Ovary (tissue), 9 donors: ENCODE measurements around the gene FIG4. TPM values are rescaled to one million over a fixed set of nuclear protein-coding genes. Genes with fewer than 3 reads are reported as not detected.
"Not testable (repeated sequence)": the region's sequence is repeated elsewhere in the genome, so short reads cannot be mapped to it uniquely, and the experiment has no call there.

Source experiments
- DNase-seq, 5 donors: peaks; one replicate each; pipeline ENCODE4 v3.0.0-alpha.2; 2019 to 2020
- H3K27ac ChIP-seq, 2 donors: fragments of 200-600 bp; one replicate each; pipeline versions ENCODE4 v1.5.1 to v1.8.0; 2019 to 2022
- H3K27me3 ChIP-seq: fragments of 200-600 bp; one replicate; pipeline ENCODE4 v1.8.0; 2022
- H3K36me3 ChIP-seq: fragments of 200-600 bp; sonication (generic); one replicate; pipeline ENCODE4 v1.5.1; 2019
- H3K4me1 ChIP-seq: one replicate; pipeline ENCODE4 v1.8.1; 2013; ENCODE audit warnings: mild to moderate bottlenecking, moderate library complexity; ENCODE audit not compliant: insufficient read depth
- H3K4me3 ChIP-seq: fragments of 200-600 bp; sonication (generic); one replicate; pipeline ENCODE4 v1.5.1; 2017
- H3K9me3 ChIP-seq, 2 donors: fragments of 200-600 bp in 1 of 2; sonication (generic) in 1 of 2; one replicate each; pipeline versions ENCODE4 v1.5.1 to v1.8.1; 2013 to 2019; ENCODE audit warnings: mild to moderate bottlenecking in 1 of 2, moderate library complexity in 1 of 2
- EP300 ChIP-seq: sonication (generic); formaldehyde crosslinking; IDR thresholded peaks from one replicate; pipeline ENCODE4 v1.6.1; 2017; ENCODE audit warnings: antibody characterized with exemption
- POLR2A ChIP-seq: fragments of 450-650 bp; IDR thresholded peaks from one replicate; pipeline ENCODE4 v1.6.1; 2017; ENCODE audit warnings: antibody characterized with exemption, mild to moderate bottlenecking, moderate library complexity
- WGBS, 3 donors: extraction: QIAGEN DNeasy Blood & Tissue Kit in 1 of 3; methylation state at CpG; one replicate each; pipeline versions ENCODE4 v1.1.5 to v1.1.7; 2013 to 2017; 5-methylcytosine and 5-hydroxymethylcytosine counted together
- intact Hi-C, 4 donors: fragments of 100-400 bp; cut with DNase I; formaldehyde crosslinking; loops; one replicate each; pipeline versions ENCODE4 v1.11.0 to v1.15.1; 2022 to 2023
- polyA plus RNA-seq, 2 donors: library from polyadenylated mRNA; stranded (reverse); fragments of 200-250 nt in 1 of 2; fragments of 350-450 nt in 1 of 2; fragmentation: Illumina TruSeq in 1 of 2; extraction: RNeasy Lipid Tissue Mini Kit (QIAGEN cat#74804) in 1 of 2; gene quantifications; one replicate each; pipeline ENCODE4 v1.2.3, GENCODE V29; 2013 to 2014
- total RNA-seq, 7 donors: library from RNA; depleted of rRNA in 2 of 7; stranded (reverse); fragments of >200 nt in 2 of 7; fragmentation: NEBNext Ultra II Directional in 3 of 7; extraction: Animal tissue kit (Norgen Biotek cat#: 25700) in 3 of 7; gene quantifications; one replicate each; pipeline versions ENCODE4 v1.1.0 to v1.2.4, GENCODE V29; 2016 to 2023
- TF ChIP-seq, protein P1 (sequence below), 3 donors: fragments of 450-650 bp in 2 of 3; fragments of 200-600 bp in 1 of 3; IDR thresholded peaks; one replicate each; pipeline versions ENCODE4 v1.5.1 to v1.8.0; 2016 to 2022; ENCODE audit warnings: antibody characterized with exemption in 3 of 3, mild to moderate bottlenecking in 1 of 3
- donor health status: DM: no; HTN: no; CAD: no; lungs with moderate emphysema.
- donor health status: DM: no; HTN: no; CAD: no.
- donor health status: Bipolar disorder and iron deficiency.
- donor health status: DM: yes; HTN: yes; CAD: no.
- donor health status: DM: no; HTN: no; CAD: no.
- donor health status: DM: yes; HTN: yes; CAD: no.

Gene FIG4
- total and polyA plus RNA-seq, 9 donors, result 7.4 to 17.5 (median 13.3) TPM

DNA sequence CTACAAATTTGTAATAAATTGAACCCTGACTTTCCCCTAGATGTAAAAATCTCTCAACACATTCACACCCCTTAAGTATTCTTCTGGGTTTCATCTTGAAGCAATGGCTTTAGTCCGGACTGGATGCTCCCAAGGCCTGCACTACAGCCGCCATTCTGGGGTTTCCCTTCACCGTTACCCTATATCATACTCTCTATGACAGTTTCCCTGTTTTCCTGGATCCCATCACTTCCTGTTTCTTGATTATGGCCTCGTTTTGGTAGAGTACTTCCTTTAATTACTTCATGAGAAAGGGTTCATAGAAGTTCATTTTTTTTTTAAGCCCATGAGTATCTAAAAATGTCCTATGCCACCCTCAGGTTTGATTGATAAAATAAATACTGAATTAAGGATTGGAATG is 11.7 kb downstream of the FIG4 start:
- WGBS, 3 donors, result 67 to 75% (median 70%) methylated on average over 4 of the region's 4 CpGs
- Histone ChIP-seq H3K27ac (no peak overlapping the region), H3K4me1 (peaks cover 2% of the 10 kb centered on the region), H3K27me3 (no peaks in the 10 kb centered on the region), H3K4me3 (no peak overlapping the region), H3K36me3 (no peaks in the 10 kb centered on the region), H3K9me3 (no peaks in the 10 kb centered on the region)
- no peak for DNase-seq
- intact Hi-C loops, result loop anchor here in 2 of 4 donors (5.0 kb wide), 2 partner anchors 350 to 685 kb away; no protein-coding TSS in a partner anchor
- TF ChIP-seq, protein P1, sequence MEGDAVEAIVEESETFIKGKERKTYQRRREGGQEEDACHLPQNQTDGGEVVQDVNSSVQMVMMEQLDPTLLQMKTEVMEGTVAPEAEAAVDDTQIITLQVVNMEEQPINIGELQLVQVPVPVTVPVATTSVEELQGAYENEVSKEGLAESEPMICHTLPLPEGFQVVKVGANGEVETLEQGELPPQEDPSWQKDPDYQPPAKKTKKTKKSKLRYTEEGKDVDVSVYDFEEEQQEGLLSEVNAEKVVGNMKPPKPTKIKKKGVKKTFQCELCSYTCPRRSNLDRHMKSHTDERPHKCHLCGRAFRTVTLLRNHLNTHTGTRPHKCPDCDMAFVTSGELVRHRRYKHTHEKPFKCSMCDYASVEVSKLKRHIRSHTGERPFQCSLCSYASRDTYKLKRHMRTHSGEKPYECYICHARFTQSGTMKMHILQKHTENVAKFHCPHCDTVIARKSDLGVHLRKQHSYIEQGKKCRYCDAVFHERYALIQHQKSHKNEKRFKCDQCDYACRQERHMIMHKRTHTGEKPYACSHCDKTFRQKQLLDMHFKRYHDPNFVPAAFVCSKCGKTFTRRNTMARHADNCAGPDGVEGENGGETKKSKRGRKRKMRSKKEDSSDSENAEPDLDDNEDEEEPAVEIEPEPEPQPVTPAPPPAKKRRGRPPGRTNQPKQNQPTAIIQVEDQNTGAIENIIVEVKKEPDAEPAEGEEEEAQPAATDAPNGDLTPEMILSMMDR (IDR thresholded peaks at IDR 0.05), result no peak
- no peak for TF ChIP-seq EP300
- no peak for TF ChIP-seq POLR2A

DNA sequence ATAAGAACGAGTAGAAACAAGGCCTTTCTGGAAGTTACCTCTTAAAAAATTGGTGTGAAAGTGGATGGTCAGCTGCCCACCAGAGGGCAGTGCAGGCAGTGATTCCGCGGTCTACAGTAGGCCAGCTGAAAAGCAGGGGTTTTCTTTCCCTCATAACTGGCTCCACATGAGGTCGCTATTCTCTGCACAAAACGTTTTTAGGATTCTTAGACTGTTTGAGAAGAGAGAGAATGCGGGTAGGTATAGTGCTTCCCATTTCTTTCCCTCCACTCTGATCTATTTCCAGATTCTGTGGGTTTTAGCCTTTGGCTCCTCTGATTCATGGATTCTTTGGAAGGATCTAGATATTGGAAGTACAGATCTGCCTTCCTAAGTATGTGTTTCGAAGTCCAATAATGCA is 14.2 kb downstream of the FIG4 start:
- intact Hi-C loops, result loop anchor here (2.0 to 5.0 kb wide), 4 partner anchors 332 to 923 kb away; partner anchors contain the start of gene WASF1 (in 1 of the 4)
- TF ChIP-seq, protein P1 (IDR thresholded peaks at IDR 0.05), result peak; percentile 92 to 97 (median 95)
- TF ChIP-seq EP300, result no peak
- TF ChIP-seq POLR2A, result no peak
- H3K4me3 ChIP-seq, result no peak overlapping the region
- no peaks in the 10 kb centered on the region for H3K9me3 ChIP-seq
- peaks cover 2% of the 10 kb centered on the region for H3K4me1 ChIP-seq
- no peaks in the 10 kb centered on the region for H3K27me3 ChIP-seq
- peak; percentile 72 to 88 (median 85) for DNase-seq
- H3K36me3 ChIP-seq, result no peaks in the 10 kb centered on the region
- 16 to 18% (median 16%) methylated on average over 7 of the region's 7 CpGs for WGBS, 3 donors
- no peak overlapping the region for H3K27ac ChIP-seq

DNA sequence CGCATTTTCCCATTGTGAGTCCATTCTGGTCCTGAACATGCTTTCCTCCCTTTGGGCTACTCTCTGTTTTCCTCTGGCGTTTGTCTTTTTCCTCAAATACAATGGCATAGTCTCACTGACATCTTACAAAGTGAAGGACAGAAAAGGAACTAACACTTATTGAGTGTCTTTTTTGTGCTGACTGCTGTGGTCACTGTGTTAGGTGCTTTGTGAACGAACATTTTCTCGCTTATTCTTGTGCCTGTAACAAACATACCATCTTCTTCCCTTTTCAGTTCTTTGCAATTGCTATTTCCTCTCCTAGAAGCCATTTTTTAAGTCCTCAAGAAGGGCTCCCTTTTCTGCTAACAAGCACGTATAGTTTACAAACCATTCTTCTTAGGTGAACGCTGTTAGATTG is 15.4 kb downstream of the FIG4 start:
- 47 to 68% (median 51%) methylated on average over 6 of the region's 6 CpGs for WGBS, 3 donors
- Histone ChIP-seq H3K36me3 (no peaks in the 10 kb centered on the region), H3K27me3 (no peaks in the 10 kb centered on the region), H3K4me1 (peaks cover 2% of the 10 kb centered on the region), H3K4me3 (no peak overlapping the region), H3K9me3 (no peaks in the 10 kb centered on the region), H3K27ac (no peak overlapping the region)
- no peak for DNase-seq
- TF ChIP-seq EP300 (no peak), POLR2A (no peak)
- TF ChIP-seq, protein P1 (IDR thresholded peaks at IDR 0.05), result no peak
- intact Hi-C loops, result loop anchor here in 3 of 4 donors (5.0 kb wide), 3 partner anchors 331 to 924 kb away; partner anchors contain the start of gene WASF1 (in 1 of the 3)

- not testable (repeated sequence) for H3K27ac ChIP-seq, H3K27me3 ChIP-seq, H3K9me3 ChIP-seq, H3K4me1 ChIP-seq, H3K4me3 ChIP-seq, H3K36me3 ChIP-seq, DNase-seq
- intact Hi-C loops, result loop anchor here in 3 of 4 donors (5.0 kb wide), 3 partner anchors 329 to 926 kb away; partner anchors contain the start of gene WASF1 (in 1 of the 3)
- WGBS, 3 donors, result 92 to 95% (median 93%) methylated on average over 2 of the region's 2 CpGs
Observed at GRCh38 chr6:109708099-109708498, 17.0 kb downstream of the FIG4 start.

GRCh38 chr6:109713097-109713496 is 22.0 kb downstream of the FIG4 start:
- H3K27ac ChIP-seq, result no peak overlapping the region
- H3K4me3 ChIP-seq, result no peak overlapping the region
- intact Hi-C loops, result loop anchor here in 1 of 4 donors (5.0 kb wide), 1 partner anchor 324 kb away; no protein-coding TSS in a partner anchor
- no peaks in the 10 kb centered on the region for H3K9me3 ChIP-seq
- WGBS, 3 donors, result 80 to 91% (median 83%) methylated on average over 8 of the region's 8 CpGs
- peaks cover 2% of the 10 kb centered on the region for H3K4me1 ChIP-seq
- H3K27me3 ChIP-seq, result no peaks in the 10 kb centered on the region
- no peak for DNase-seq
- TF ChIP-seq POLR2A, result no peak
- TF ChIP-seq, protein P1 (IDR thresholded peaks at IDR 0.05), result no peak
- no peak for TF ChIP-seq EP300
- no peaks in the 10 kb centered on the region for H3K36me3 ChIP-seq
